Kidney (tissue), 14 donors: ENCODE results near the gene GPR15LG. TPM values are rescaled to one million over a fixed set of nuclear protein-coding genes. Genes with fewer than 3 reads are reported as not detected.

ENCODE experiments used
- DNase-seq, 5 donors: peaks; one replicate each; pipeline ENCODE4 v3.0.0-alpha.2; 2013 to 2020
- FAIRE-seq: peaks from 2 replicates; lab custom pipeline; 2012; peaks lifted over from hg19 to GRCh38; lab: Jason Lieb, UNC
- H3K27ac ChIP-seq, 2 donors: one replicate each; pipeline ENCODE4 v1.7.0; 2013; ENCODE audit warnings: low read depth in 2 of 2, low read length in 2 of 2, inconsistent platforms in 1 of 2
- H3K27me3 ChIP-seq: one replicate; pipeline ENCODE4 v1.7.1; 2013; ENCODE audit warnings: low read length, inconsistent platforms; ENCODE audit not compliant: control insufficient read depth, insufficient read depth
- H3K36me3 ChIP-seq, 3 donors: one replicate each; pipeline versions ENCODE4 v1.7.0 to v1.7.1; 2013; ENCODE audit warnings: low read length in 3 of 3, control low read depth in 1 of 3, inconsistent platforms in 1 of 3; ENCODE audit not compliant: insufficient read depth in 3 of 3, control insufficient read depth in 2 of 3
- H3K4me1 ChIP-seq, 3 donors: one replicate each; pipeline versions ENCODE4 v1.7.0 to v1.7.1; 2013; ENCODE audit warnings: low read length in 3 of 3, inconsistent platforms in 1 of 3, low read depth in 1 of 3; ENCODE audit not compliant: control insufficient read depth in 2 of 3, insufficient read depth in 2 of 3
- H3K4me3 ChIP-seq, 3 donors: one replicate each; pipeline versions ENCODE4 v1.7.0 to v1.8.1; 2013; ENCODE audit warnings: low read length in 3 of 3, control low read depth in 1 of 3, inconsistent platforms in 1 of 3
- H3K9ac ChIP-seq, 3 donors: one replicate each; pipeline versions ENCODE4 v1.7.0 to v1.7.1; 2013; ENCODE audit warnings: low read length in 3 of 3, control low read depth in 1 of 3, inconsistent platforms in 1 of 3
- H3K9me3 ChIP-seq, 3 donors: one replicate each; pipeline versions ENCODE4 v1.7.0 to v1.7.1; 2013; ENCODE audit warnings: low read length in 3 of 3, control low read depth in 1 of 3, inconsistent platforms in 1 of 3; ENCODE audit not compliant: control insufficient read depth in 2 of 3, insufficient read depth in 1 of 3
- CTCF ChIP-seq: IDR thresholded peaks from 3 replicates; pipeline ENCODE4 v1.5.1; 2012; ENCODE audit warnings: mild to moderate bottlenecking, moderate library complexity, borderline replicate concordance; ENCODE audit not compliant: insufficient read depth; ENCODE audit errors: extremely low read depth
- intact Hi-C: fragments of 100-400 bp; cut with DNase I; formaldehyde crosslinking; loops from one replicate; pipeline ENCODE4 v1.11.1; 2022
- polyA plus RNA-seq: library from polyadenylated mRNA; stranded (reverse); fragments of 350-450 nt; fragmentation: Illumina TruSeq; extraction: RNeasy Lipid Tissue Mini Kit (QIAGEN cat#74804); gene quantifications from one replicate; pipeline ENCODE4 v1.2.3, GENCODE V29; 2014; ENCODE audit warnings: low read depth, low replicate concordance; ENCODE audit not compliant: insufficient read depth
- total RNA-seq: library from RNA; stranded (reverse); fragmentation: NEBNext Ultra II Directional; extraction: Animal tissue kit (Norgen Biotek cat#: 25700); gene quantifications from one replicate; pipeline ENCODE4 v1.2.1, GENCODE V29; 2021
- donor health status: control.
- donor health status: control.
- donor health status: control.
- donor health status: control.
- donor health status: control.
- donor health status: DM: yes; HTN: yes; CAD: no.
- donor health status: Normal renal cell carcinoma (clear cell type).

GPR15LG gene
- total and polyA plus RNA-seq, 2 donors from 2014 or later, result 0.44 TPM; not detected in 1

- no peak for TF ChIP-seq CTCF
- DNase-seq (no peak), FAIRE-seq (no peak)
- H3K9ac ChIP-seq, result no peak overlapping the region
- H3K27me3 ChIP-seq, result no peaks in the 10 kb centered on the region
- intact Hi-C loops, result no loop called here
- no peak overlapping the region for H3K4me3 ChIP-seq
- H3K36me3 ChIP-seq, result no peaks in the 10 kb centered on the region
- no peaks in the 10 kb centered on the region for H3K9me3 ChIP-seq
- H3K4me1 ChIP-seq, result peaks cover 0 to 14% (median 0%) of the 10 kb centered on the region in 3 donors
- H3K27ac ChIP-seq, result no peak overlapping the region
These were observed 3.4 kb downstream of the GPR15LG start for GRCh38 chr10:84176836-84177474.

GRCh38 chr10:84177541-84178141, 4.0 kb downstream of the GPR15LG start:
- Histone ChIP-seq H3K27me3 (no peaks in the 10 kb centered on the region), H3K4me1 (peaks cover 0 to 12% (median 0%) of the 10 kb centered on the region in 3 donors), H3K36me3 (no peaks in the 10 kb centered on the region), H3K9me3 (no peaks in the 10 kb centered on the region), H3K4me3 (no peak overlapping the region), H3K27ac (no peak overlapping the region), H3K9ac (no peak overlapping the region)
- DNase-seq (no peak), FAIRE-seq (no peak)
- no peak for TF ChIP-seq CTCF
- intact Hi-C loops, result no loop called here

GRCh38 chr10:84178160-84178609, 4.6 kb downstream of the GPR15LG start:
- H3K9ac ChIP-seq, result no peak overlapping the region
- no peaks in the 10 kb centered on the region for H3K36me3 ChIP-seq
- no peak for TF ChIP-seq CTCF
- H3K27me3 ChIP-seq, result no peaks in the 10 kb centered on the region
- no peaks in the 10 kb centered on the region for H3K9me3 ChIP-seq
- intact Hi-C loops, result no loop called here
- peaks cover 0 to 7% (median 0%) of the 10 kb centered on the region in 3 donors for H3K4me1 ChIP-seq
- no peak overlapping the region for H3K4me3 ChIP-seq
- H3K27ac ChIP-seq, result no peak overlapping the region
- no peak for FAIRE-seq
- no peak for DNase-seq
